ENCODE measurements around the gene ZNF223.

GRCh38 chr19:44032001-44032610 is 19.7 kb upstream of the ZNF223 start:
- TF ChIP-seq EZH2 (IDR thresholded peaks at IDR 0.05), result no peak
- no peak for TF ChIP-seq POLR2AphosphoS5 (IDR thresholded peaks at IDR 0.05; ENCODE audit: borderline replicate concordance, low read depth, low read length)

All from SK-N-MC (cell line).